ENCODE data around the gene ELP4.

ELP4 gene

GRCh38 chr11:31802990-31803812 is 293.6 kb downstream of the ELP4 start:
- no peak for DNase-seq

GRCh38 chr11:31803813-31804311 is 294.3 kb downstream of the ELP4 start:
- DNase-seq = no peak

- no peak for DNase-seq
Measured at GRCh38 chr11:31804312-31805036, 294.9 kb downstream of the ELP4 start.

- no peak for DNase-seq
Measured at GRCh38 chr11:31805037-31805628, 295.6 kb downstream of the ELP4 start.

GRCh38 chr11:31805629-31806185 is 296.1 kb downstream of the ELP4 start:
- no peak for DNase-seq

- no peak for DNase-seq
Measured at GRCh38 chr11:31806186-31806927, 296.8 kb downstream of the ELP4 start.

GRCh38 chr11:31806928-31807798 is 297.6 kb downstream of the ELP4 start:
- no peak for DNase-seq

GRCh38 chr11:31807799-31808667 is 298.5 kb downstream of the ELP4 start:
- no peak for DNase-seq

GRCh38 chr11:31808721-31809540 is 299.4 kb downstream of the ELP4 start:
- DNase-seq = no peak

GRCh38 chr11:31809541-31809856 is 299.9 kb downstream of the ELP4 start:
- no peak for DNase-seq

- no peak for DNase-seq
Measured at GRCh38 chr11:31809857-31810778, 300.6 kb downstream of the ELP4 start.

GRCh38 chr11:31810779-31811647 is 301.4 kb downstream of the ELP4 start, which contains the start of gene PAX6:
Gene PAX6 (minus strand): TSS chr11:31811322. CDS start chr11:31806411, 4,911 bp downstream.
- no peak for DNase-seq

GRCh38 chr11:31812383-31813381 is 303.1 kb downstream of the ELP4 start:
- DNase-seq = no peak

- DNase-seq = no peak
Measured at GRCh38 chr11:31813391-31814175, 304.0 kb downstream of the ELP4 start.

- no peak for DNase-seq
Measured at GRCh38 chr11:31814176-31814868, 304.8 kb downstream of the ELP4 start.
